Measurements from ENCODE around the gene POFUT2. TPM values are rescaled to one million over a fixed set of nuclear protein-coding genes. Genes with fewer than 3 reads are reported as not detected.

POFUT2 gene
- polyA plus RNA-seq, 12 donors = 29.2 to 44.2 (median 37.2) TPM; not detected in 1

GRCh38 chr21:45286671-45287437 is 841 bp downstream of the POFUT2 start:
- no peak for DNase-seq

DNA sequence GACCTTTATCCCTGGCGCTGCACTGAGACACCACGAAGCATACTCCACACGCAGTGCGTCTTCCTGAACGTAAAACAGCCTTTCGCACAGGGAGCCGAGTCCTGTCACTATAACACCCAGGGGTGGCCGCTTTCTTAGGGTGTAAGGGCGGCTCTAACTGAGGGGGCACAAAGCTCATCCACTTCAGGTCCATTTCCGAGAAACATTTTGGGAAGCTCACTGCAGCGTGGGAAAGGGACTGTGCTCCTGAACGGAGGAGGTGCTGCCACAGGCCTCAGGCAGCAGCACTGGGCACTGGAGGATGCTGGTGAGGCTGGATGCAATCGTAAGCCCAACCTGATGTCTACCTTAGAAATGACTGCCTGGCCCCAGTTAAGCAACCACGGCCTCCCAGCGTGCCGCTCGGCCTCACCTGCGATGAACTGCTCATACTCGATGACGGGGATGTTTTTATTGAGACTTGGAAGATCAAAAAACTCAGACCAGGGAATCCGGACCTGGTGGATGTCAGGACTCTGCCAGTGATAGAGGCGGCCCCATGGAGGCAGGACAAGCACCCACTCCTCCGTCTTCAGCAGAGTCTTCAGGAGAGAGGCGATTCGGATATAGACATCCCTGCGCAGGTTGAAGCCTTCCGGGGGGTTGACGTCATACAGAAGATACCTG is 2.3 kb downstream of the POFUT2 start:
- no peak for DNase-seq

DNA sequence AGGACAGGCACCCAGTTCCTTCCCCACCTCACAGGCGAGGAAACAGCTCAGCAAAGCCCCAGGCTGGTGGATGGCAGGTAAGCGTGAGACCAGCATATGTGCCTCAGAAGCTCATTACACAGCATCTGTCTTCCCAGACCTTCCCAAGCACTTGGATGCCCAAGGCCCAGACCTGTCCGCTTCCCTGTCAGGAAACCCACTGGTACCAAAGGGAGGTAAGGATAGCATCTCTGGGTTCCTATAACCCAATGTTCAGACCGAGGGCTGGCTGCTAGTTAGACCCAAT is 3.3 kb downstream of the POFUT2 start:
- no peak for DNase-seq

DNA sequence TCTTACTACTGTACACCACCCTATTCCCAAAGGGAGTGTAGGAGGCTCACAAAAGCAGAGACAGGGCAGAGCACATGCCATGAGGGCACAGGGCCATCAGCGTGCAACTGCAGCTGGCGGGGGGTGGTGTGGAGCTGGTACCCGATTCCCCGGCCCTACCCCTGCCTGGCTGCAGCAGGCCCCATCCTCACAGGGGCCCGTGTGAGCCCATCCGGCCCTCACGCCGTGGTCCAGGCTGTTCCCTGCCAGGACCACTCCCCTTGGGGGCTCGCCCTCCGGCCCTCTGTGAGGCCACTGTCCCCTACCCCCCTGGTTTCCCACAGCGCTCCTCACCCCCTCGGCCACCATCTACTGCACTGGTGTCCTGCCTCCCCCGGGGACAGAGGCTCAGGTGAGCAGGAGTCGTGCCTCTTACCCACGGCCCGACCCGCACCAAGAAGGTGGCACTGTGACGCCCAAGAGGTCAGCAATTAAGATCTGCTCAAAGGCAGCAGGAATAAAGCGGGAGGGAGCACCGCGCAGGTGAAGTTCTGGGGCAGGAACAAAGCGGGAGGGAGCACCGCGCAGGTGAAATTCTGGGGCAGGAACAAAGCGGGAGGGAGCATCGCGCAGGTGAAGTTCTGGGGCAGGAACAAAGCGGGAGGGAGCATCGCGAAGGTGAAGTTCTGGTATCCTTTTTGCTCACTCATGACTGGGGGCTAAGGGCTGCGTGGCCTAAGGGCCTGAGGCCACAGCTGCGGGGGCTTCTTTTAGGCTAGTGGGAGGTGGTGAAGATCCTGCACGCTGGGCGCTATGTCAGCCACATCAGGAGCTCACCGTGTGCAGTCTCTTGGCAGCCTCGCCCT is 3.9 kb downstream of the POFUT2 start:
- no peak for DNase-seq

GRCh38 chr21:45283035-45283610 is 4.6 kb downstream of the POFUT2 start:
- DNase-seq = no peak

- no peak for DNase-seq
Measured at GRCh38 chr21:45282283-45283034, 5.2 kb downstream of the POFUT2 start.

DNA sequence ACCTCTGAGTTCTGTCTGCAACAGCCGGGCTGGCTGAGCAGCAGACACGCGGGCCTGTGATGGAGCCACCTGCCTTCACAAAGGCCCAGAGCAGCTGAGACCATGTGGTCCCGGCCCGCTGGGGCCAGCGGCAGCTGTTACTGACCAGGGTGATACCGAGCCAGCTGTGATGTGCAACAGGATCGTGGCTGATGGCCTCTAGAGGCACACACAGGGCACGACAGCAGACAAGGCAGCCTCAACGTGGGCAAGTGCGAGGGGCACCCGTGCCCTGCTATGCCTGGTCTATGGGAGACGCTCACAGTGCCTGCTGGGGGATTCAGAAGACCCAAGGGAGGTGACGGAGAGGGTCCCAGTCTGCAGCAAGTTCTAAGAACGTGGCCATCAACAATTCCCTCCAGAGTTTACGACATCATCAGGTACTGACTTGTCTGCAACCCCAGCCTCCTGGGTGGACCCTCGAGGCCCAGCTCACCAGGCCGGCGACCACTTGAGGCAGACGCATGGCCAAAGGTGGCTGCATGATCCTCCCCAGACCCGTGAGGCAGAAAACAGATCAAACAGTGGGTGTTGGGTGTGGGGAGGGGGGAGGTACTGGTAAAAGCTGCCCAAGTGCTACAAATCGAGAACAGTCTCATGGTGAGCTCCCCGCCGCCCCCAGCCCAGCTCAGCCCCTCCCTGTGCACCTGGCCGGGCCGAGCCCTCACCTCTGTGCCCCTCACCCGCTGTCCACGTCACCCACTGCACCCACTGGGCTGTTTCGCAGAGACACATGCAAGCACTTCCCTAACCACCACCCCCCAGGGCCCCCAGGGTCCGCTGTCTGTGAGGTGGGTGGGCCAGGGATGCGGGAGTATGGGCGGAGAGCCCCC is 6.0 kb downstream of the POFUT2 start:
- no peak for DNase-seq

GRCh38 chr21:45280969-45281368 is 6.7 kb downstream of the POFUT2 start:
- no peak for DNase-seq

DNA sequence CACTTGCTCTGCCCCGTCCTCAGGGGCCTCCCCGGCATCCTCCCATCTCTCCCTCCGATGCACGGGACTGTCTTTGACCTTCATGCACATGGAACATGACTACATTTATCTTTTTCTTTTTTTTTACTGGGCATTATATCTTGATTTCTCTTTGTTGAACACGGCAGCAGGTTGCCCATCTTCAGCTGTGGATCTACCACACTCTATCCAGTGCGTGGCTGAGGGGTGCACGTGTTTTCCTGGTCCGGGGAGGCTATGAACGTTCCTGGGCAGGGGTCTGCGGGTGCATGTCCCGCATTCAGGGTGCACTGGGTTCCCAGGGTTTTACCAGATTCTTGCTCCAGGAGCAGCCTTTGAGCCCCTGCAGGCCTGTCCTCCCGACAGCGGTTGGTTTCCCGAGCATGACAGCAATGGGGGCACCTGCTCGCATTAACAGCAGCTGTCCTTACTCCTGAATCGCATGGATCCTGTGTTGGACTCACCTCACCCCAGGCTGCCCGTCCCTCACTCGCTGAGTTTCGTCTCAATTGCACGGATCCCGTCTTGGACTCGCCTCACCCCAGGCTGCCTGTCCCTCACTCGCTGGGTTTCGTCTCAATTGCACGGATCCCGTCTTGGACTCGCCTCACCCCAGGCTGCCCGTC is 7.4 kb downstream of the POFUT2 start:
- DNase-seq = no peak

- DNase-seq = no peak
Measured at GRCh38 chr21:45279446-45280177, 8.1 kb downstream of the POFUT2 start.

DNA sequence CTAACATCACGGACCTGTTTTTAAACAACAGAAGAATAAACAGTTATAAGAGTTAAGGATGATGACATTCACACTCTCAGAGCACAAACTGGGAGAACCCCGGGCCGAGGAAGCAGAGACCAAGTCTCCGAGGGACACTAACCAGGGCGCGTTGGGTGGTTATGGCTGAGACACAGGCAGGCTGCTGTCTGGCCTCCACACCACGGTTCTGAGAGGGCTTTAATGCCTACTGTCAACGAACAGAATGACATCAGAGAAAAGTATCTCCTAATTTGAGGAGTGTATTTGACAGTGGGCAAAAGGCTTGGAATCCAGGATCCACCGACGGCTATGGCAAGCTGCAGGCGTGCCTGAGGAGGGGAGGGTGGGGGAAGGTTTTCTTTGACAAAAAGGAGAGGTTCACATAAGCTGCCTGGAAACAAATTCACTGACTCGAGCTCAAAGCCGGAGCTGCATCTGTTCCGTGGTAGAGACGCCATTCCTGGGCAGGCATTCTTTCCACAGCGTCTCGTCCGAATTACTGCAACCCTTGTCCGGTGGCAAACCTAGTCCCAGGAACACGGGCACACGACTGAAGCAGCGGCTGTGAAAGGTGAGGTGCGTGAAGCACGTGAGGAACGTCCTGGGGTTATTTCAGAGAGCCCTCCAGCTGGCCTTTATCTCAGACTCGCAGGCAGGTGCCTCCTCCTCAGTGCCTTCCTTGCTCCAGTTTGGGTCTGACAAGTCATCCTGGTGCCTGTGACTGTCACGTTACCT is 9.4 kb downstream of the POFUT2 start:
- DNase-seq = no peak

DNA sequence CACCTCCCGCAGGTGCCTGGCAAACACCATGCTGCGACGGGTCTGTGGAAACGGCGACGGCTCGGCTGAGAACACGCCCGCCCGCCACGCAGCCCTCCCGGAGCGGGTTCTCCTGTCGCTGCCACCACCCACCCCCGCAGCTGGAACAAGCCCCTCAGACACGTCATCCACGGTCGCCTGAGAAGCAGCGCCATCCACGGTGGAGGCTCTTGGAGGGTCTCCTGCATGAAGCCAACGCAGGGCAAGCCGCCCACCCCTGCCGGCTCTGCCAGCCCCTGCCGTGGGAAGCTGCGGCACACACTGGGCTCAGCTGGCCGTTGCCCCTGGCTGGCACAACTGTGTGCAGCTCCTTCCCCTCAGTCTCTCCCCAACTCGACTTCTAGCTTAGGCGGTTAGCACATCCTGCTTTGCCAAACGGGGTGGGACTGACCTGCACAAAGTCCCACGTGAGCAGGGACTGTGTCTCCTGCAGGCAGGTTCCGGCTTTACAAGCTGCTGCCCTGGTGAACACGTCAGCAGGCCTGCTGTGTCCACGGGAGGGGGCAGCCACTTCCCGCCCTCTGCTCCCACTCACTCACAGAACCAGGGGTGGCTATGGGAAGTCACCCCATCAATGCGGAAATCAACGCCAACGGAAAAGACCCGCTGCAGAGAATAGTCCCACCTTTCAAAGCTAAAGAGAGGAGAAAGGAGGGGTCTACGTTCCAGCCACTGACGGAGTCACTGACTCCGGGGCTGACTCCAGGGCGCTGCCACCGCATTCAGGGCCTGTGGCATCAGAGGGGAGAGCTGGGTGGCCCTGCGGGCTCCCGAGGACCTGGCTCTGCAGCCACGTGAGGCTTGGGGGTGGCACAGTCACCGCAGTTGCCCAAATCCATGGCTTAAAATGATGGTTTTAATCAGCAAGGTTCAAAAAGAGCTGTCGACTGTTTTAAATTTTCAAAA is 10.3 kb downstream of the POFUT2 start:
- no peak for DNase-seq

- DNase-seq = no peak
Measured at GRCh38 chr21:45276596-45276995, 11.1 kb downstream of the POFUT2 start.

GRCh38 chr21:45270306-45270821 is 17.3 kb downstream of the POFUT2 start:
- no peak for DNase-seq

- DNase-seq = no peak
Measured at GRCh38 chr21:45269861-45270260, 17.8 kb downstream of the POFUT2 start.

GRCh38 chr21:45267390-45267760 is 20.3 kb downstream of the POFUT2 start:
- DNase-seq = no peak

Measured in muscle of arm (tissue), 12 donors.